ENCODE data around the gene ROBO4.

GRCh38 chr11:124915541-124916369 is 18.1 kb upstream of the ROBO4 start:
- TF ChIP-seq CTCF (IDR thresholded peaks at IDR 0.05) (no peak), POLR2A (IDR thresholded peaks at IDR 0.05) (no peak)

Data from esophagus squamous epithelium (tissue), 4 donors.